KBM-7 (cell line): ENCODE data around the gene PCDHB2.
"Not testable (repeated sequence)": the region's sequence is repeated elsewhere in the genome, so short reads cannot be mapped to it uniquely, and the experiment has no call there.

Experiments used
- DNase-seq: peaks from one replicate; pipeline ENCODE4 v3.0.0-alpha.2; 2015
- in situ Hi-C: fragments of 300-500 bp; cut with MboI; formaldehyde crosslinking; loops from 2 replicates; pipeline ENCODE4 v1.14.3; 2020; ENCODE audit warnings: low sequenced_read_pairs, low pct_unique_long_range_greater_than_20kb, mixed read lengths

The PCDHB2 gene

GRCh38 chr5:141094481-141095262 is at the start of gene PCDHB2:
TSS of gene PCDHB2 (plus strand) at chr5:141094615. CDS start at chr5:141094791, 176 bp downstream.
- in situ Hi-C loops, result no loop called here
- no peak for DNase-seq

GRCh38 chr5:141050622-141051520 is 43.5 kb upstream of the PCDHB2 start, which contains the start of gene PCDHB1:
TSS of gene PCDHB1 (plus strand) at chr5:141051374. CDS start at chr5:141051471, 97 bp downstream.
- no peak for DNase-seq

GRCh38 chr5:141051521-141051866 is 42.9 kb upstream of the PCDHB2 start:
- in situ Hi-C loops, result no loop called here
- DNase-seq, result no peak

More at GRCh38 chr5:141050622-141051520, 43.5 kb upstream of the PCDHB2 start, which contains the start of gene PCDHB1:
- in situ Hi-C loops, result no loop called here

- no peak for DNase-seq
- in situ Hi-C loops, result no loop called here
Observed at GRCh38 chr5:141077826-141078225, 16.6 kb upstream of the PCDHB2 start.

- in situ Hi-C loops, result no loop called here
Observed at GRCh38 chr5:141082228-141082627, 12.2 kb upstream of the PCDHB2 start.

GRCh38 chr5:141084487-141084989 is 9.9 kb upstream of the PCDHB2 start:
- in situ Hi-C loops, result no loop called here
- no peak for DNase-seq

More at GRCh38 chr5:141082228-141082627, 12.2 kb upstream of the PCDHB2 start:
- no peak for DNase-seq

GRCh38 chr5:141095263-141095641 is 837 bp downstream of the PCDHB2 start:
- no peak for DNase-seq
- in situ Hi-C loops, result no loop called here

- in situ Hi-C loops, DNase-seq: not testable (repeated sequence)
Observed at GRCh38 chr5:141096181-141096580, 1.8 kb downstream of the PCDHB2 start.

- in situ Hi-C loops, DNase-seq: not testable (repeated sequence)
Observed at GRCh38 chr5:141096586-141096985, 2.2 kb downstream of the PCDHB2 start.

- in situ Hi-C loops, result no loop called here
- peak; percentile 53 for DNase-seq
Observed at GRCh38 chr5:141100243-141100805, 5.9 kb downstream of the PCDHB2 start, which contains the start of gene PCDHB3. TSS of gene PCDHB3 (plus strand) at chr5:141100473. CDS start at chr5:141100650, 177 bp downstream.

- in situ Hi-C loops, result no loop called here
- DNase-seq, result no peak
Observed at GRCh38 chr5:141101059-141101458, 6.6 kb downstream of the PCDHB2 start.

- in situ Hi-C loops, DNase-seq: not testable (repeated sequence)
Observed at GRCh38 chr5:141102070-141102469, 7.7 kb downstream of the PCDHB2 start.

- DNase-seq, in situ Hi-C loops: not testable (repeated sequence)
Observed at GRCh38 chr5:141102471-141102870, 8.1 kb downstream of the PCDHB2 start.

- in situ Hi-C loops, result no loop called here
- DNase-seq, result no peak
Observed at GRCh38 chr5:141105350-141105749, 10.9 kb downstream of the PCDHB2 start.

GRCh38 chr5:141119250-141119649 is 24.8 kb downstream of the PCDHB2 start:
- DNase-seq, result no peak
- in situ Hi-C loops, result no loop called here

- DNase-seq, result no peak
- in situ Hi-C loops, result no loop called here
Observed at GRCh38 chr5:141121563-141121962, 27.1 kb downstream of the PCDHB2 start, which contains the start of gene PCDHB4. TSS of gene PCDHB4 (plus strand) at chr5:141121818. CDS start at chr5:141121999, 181 bp downstream.

- DNase-seq, result no peak
- in situ Hi-C loops, result no loop called here
Observed at GRCh38 chr5:141121985-141122384, 27.6 kb downstream of the PCDHB2 start.

GRCh38 chr5:141123396-141124135 is 29.2 kb downstream of the PCDHB2 start:
- DNase-seq, in situ Hi-C loops: not testable (repeated sequence)
